HK-2 (cell line): ENCODE measurements around the gene KLHL2.
"Not testable (repeated sequence)": the region's sequence is repeated elsewhere in the genome, so short reads cannot be mapped to it uniquely, and the experiment has no call there.

Experiments used
- DNase-seq: peaks from one replicate; pipeline ENCODE4 v3.0.0-alpha.2; 2018; ENCODE audit not compliant: unreplicated experiment

Gene KLHL2

GRCh38 chr4:165234766-165235165 lies 27.4 kb downstream of the KLHL2 start:
- DNase-seq = no peak

- not testable (repeated sequence) for DNase-seq
These were observed 29.5 kb downstream of the KLHL2 start for GRCh38 chr4:165236852-165237251.

- DNase-seq = not testable (repeated sequence)
These were observed 30.8 kb downstream of the KLHL2 start for GRCh38 chr4:165238041-165238640.

- not testable (repeated sequence) for DNase-seq
These were observed 33.4 kb downstream of the KLHL2 start for GRCh38 chr4:165240761-165241160.

- DNase-seq = not testable (repeated sequence)
These were observed 36.8 kb downstream of the KLHL2 start for GRCh38 chr4:165244148-165244547.

GRCh38 chr4:165244587-165245186 lies 37.3 kb downstream of the KLHL2 start:
- not testable (repeated sequence) for DNase-seq

GRCh38 chr4:165248102-165248501 lies 40.7 kb downstream of the KLHL2 start:
- DNase-seq = no peak

GRCh38 chr4:165248904-165249303 lies 41.5 kb downstream of the KLHL2 start:
- not testable (repeated sequence) for DNase-seq

GRCh38 chr4:165254771-165255170 lies 47.4 kb downstream of the KLHL2 start:
- not testable (repeated sequence) for DNase-seq

- peak; percentile 53 for DNase-seq
These were observed 48.1 kb downstream of the KLHL2 start for GRCh38 chr4:165255439-165255838.

GRCh38 chr4:165256074-165256659 lies 48.8 kb downstream of the KLHL2 start:
- not testable (repeated sequence) for DNase-seq

- DNase-seq = not testable (repeated sequence)
These were observed 52.4 kb downstream of the KLHL2 start for GRCh38 chr4:165259776-165260175.

GRCh38 chr4:165262306-165262705 lies 54.9 kb downstream of the KLHL2 start:
- DNase-seq = not testable (repeated sequence)

- not testable (repeated sequence) for DNase-seq
These were observed 56.1 kb downstream of the KLHL2 start for GRCh38 chr4:165263466-165263865.

GRCh38 chr4:165269931-165270330 lies 62.6 kb downstream of the KLHL2 start:
- DNase-seq = not testable (repeated sequence)

- not testable (repeated sequence) for DNase-seq
These were observed 66.1 kb downstream of the KLHL2 start for GRCh38 chr4:165273443-165273842.

- not testable (repeated sequence) for DNase-seq
These were observed 68.0 kb downstream of the KLHL2 start for GRCh38 chr4:165275357-165275756.

- DNase-seq = not testable (repeated sequence)
These were observed 72.2 kb downstream of the KLHL2 start for GRCh38 chr4:165279531-165279930.

GRCh38 chr4:165284697-165285096 lies 77.3 kb downstream of the KLHL2 start:
- DNase-seq = not testable (repeated sequence)

GRCh38 chr4:165286619-165287340 lies 79.4 kb downstream of the KLHL2 start:
- not testable (repeated sequence) for DNase-seq

- DNase-seq = no peak
These were observed 80.9 kb downstream of the KLHL2 start for GRCh38 chr4:165288226-165288625.

GRCh38 chr4:165288639-165289422 lies 81.5 kb downstream of the KLHL2 start:
- no peak for DNase-seq
